Calu3 (cell line): ENCODE results near the gene SRD5A1. TPM values are rescaled to one million over a fixed set of nuclear protein-coding genes. Genes with fewer than 3 reads are reported as not detected.
A peak's percentile ranks its signal among the peaks of the same experiment; 100 is the strongest.

Experiments used
- BruUV-seq: library from RNA; stranded (reverse); fragments of 400-500 nt; replicated peaks from 2 replicates; lab custom pipeline; 2021; lab: Mats Ljungman, UMichigan
- CTCF ChIA-PET: fragments of 300-600 bp; sonication (Branson Sonifier 250); formaldehyde crosslinking; loops from one replicate; lab custom pipeline; 2022; ENCODE audit warnings: antibody characterized with exemption; lab: Charles Lee
- DNase-seq: peaks from one replicate; pipeline ENCODE4 v3.0.0; 2022
- H3K27ac Mint-ChIP-seq: one replicate; pipeline ENCODE4 v1.8.0; 2022; ENCODE audit warnings: mixed read lengths; ENCODE audit not compliant: unreplicated experiment
- H3K27me3 Mint-ChIP-seq: one replicate; pipeline ENCODE4 v1.8.0; 2022; ENCODE audit warnings: mixed read lengths; ENCODE audit not compliant: unreplicated experiment
- H3K36me3 Mint-ChIP-seq: one replicate; pipeline ENCODE4 v1.8.0; 2022; ENCODE audit warnings: mild to moderate bottlenecking, moderate library complexity, mixed read lengths; ENCODE audit not compliant: insufficient read depth, unreplicated experiment
- H3K4me1 Mint-ChIP-seq: one replicate; pipeline ENCODE4 v1.8.0; 2022; ENCODE audit warnings: mild to moderate bottlenecking, low read depth, mixed read lengths; ENCODE audit not compliant: unreplicated experiment
- H3K4me3 Mint-ChIP-seq: one replicate; pipeline ENCODE4 v1.8.0; 2022; ENCODE audit warnings: mild to moderate bottlenecking, low read depth, moderate library complexity, mixed read lengths; ENCODE audit not compliant: unreplicated experiment
- H3K9me3 Mint-ChIP-seq: one replicate; pipeline ENCODE4 v1.8.0; 2022; ENCODE audit warnings: low read depth, mixed read lengths; ENCODE audit not compliant: unreplicated experiment
- intact Hi-C: fragments of 100-400 bp; cut with micrococcal nuclease; formaldehyde crosslinking; loops from one replicate; pipeline ENCODE4 v1.10.0; 2022; ENCODE audit not compliant: unreplicated experiment
- total RNA-seq: library from RNA; stranded (reverse); gene quantifications from 2 replicates; pipeline ENCODE4 v1.2.3, GENCODE V29; 2022
- TF ChIP-seq, protein P1 (sequence below): fragments of 200-600 bp; IDR thresholded peaks from one replicate; pipeline ENCODE4 v1.8.0; 2022; ENCODE audit warnings: antibody characterized with exemption; ENCODE audit not compliant: unreplicated experiment

SRD5A1 gene
- total RNA-seq, 1 experiment from 2014 or later = 15.6 TPM

DNA sequence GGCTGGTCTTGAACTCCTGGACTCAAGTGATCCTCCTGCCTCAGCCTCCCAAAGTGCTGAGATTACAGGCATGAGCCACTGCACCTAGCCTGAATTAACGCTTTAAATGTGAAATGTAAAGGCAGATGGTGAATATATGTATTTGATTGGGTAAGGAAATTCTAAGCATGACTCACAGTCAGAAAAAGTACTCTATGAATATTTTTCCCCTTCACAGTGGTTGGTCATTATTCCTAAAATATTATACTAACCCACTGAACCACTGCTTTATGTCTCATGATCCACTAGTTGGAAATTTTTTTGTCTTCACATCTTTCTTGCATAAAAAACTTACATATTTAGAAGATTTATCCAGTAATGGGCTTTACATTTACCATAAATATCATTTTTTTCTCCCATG, 65.5 kb downstream of the SRD5A1 start:
- H3K9me3 Mint-ChIP-seq = no peaks in the 10 kb centered on the region
- no TSS peak for BruUV-seq
- H3K27me3 Mint-ChIP-seq = no peaks in the 10 kb centered on the region
- H3K4me3 Mint-ChIP-seq = no peak overlapping the region
- no peaks in the 10 kb centered on the region for H3K36me3 Mint-ChIP-seq
- H3K4me1 Mint-ChIP-seq = peaks cover 19% of the 10 kb centered on the region
- DNase-seq = no peak
- intact Hi-C loops = no loop called here
- H3K27ac Mint-ChIP-seq = no peak overlapping the region
- TF ChIP-seq, protein P1, sequence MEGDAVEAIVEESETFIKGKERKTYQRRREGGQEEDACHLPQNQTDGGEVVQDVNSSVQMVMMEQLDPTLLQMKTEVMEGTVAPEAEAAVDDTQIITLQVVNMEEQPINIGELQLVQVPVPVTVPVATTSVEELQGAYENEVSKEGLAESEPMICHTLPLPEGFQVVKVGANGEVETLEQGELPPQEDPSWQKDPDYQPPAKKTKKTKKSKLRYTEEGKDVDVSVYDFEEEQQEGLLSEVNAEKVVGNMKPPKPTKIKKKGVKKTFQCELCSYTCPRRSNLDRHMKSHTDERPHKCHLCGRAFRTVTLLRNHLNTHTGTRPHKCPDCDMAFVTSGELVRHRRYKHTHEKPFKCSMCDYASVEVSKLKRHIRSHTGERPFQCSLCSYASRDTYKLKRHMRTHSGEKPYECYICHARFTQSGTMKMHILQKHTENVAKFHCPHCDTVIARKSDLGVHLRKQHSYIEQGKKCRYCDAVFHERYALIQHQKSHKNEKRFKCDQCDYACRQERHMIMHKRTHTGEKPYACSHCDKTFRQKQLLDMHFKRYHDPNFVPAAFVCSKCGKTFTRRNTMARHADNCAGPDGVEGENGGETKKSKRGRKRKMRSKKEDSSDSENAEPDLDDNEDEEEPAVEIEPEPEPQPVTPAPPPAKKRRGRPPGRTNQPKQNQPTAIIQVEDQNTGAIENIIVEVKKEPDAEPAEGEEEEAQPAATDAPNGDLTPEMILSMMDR = no peak
- CTCF ChIA-PET = no interaction called here

DNA sequence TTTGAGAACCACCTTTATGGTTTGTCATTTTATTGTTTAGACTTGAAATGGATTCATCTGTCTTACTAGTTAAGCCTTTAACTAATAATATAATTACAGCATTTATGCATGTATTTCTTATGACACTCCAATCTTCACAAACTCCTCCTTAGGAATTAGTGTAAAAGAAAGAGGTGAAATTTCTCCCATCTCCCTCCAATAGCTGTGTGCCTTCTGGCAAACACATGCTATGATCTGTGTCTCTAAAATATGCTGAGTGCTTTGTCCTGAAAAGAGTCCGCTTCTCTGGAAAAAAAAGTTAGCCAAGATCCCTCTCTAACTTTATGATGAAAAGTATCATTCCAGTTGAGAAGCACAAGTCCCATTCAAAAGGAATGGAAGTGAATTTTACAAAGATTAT, 66.1 kb downstream of the SRD5A1 start:
- H3K4me3 Mint-ChIP-seq = no peak overlapping the region
- intact Hi-C loops = no loop called here

DNA sequence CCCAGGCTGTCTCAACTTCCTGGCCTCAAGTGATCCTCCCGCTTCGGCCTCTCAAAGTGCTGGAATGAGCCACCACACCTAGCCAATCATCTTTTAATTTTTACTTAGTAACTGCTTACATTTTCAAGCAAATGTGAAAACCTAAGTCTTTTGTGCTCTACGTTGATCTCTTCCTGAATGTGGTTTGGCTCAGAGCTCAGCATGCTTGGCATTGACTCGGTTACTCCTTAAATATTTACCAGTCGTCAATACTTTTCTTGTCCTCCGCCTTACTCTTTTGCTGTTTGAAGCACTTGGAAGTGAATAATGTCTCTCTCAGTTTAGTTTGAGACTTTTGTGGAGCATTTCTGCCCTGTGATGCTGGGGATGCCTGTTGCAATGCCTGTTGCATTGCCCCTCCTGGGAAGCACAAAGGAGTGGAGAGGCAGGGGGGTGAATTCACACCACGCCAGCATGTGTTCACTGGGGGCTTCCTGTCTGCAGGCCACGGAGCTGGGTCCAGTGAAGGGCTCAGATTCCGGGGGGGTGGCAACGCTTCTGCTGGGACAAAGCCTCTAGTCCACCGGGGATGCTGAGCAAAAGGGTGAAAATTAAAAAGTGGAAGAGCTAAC, 66.9 kb downstream of the SRD5A1 start:
- BruUV-seq = no TSS peak
- intact Hi-C loops = no loop called here
- DNase-seq = no peak
- Mint-ChIP-seq H3K36me3 (no peaks in the 10 kb centered on the region), H3K9me3 (no peaks in the 10 kb centered on the region), H3K4me3 (peak overlapping the region; percentile 27), H3K4me1 (peaks cover 19% of the 10 kb centered on the region), H3K27ac (peak overlapping the region; percentile 9), H3K27me3 (no peaks in the 10 kb centered on the region)
- TF ChIP-seq, protein P1 = no peak
- CTCF ChIA-PET = interaction anchor here (0.6 to 0.7 kb wide), 2 partner anchors 68 to 73 kb away, joined by 3 read pairs; partner anchors contain the start of gene NSUN2

More for the DNA sequence above, 66.1 kb downstream of the SRD5A1 start:
- Mint-ChIP-seq H3K27ac (no peak overlapping the region), H3K4me1 (peaks cover 19% of the 10 kb centered on the region), H3K27me3 (no peaks in the 10 kb centered on the region), H3K36me3 (no peaks in the 10 kb centered on the region), H3K9me3 (no peaks in the 10 kb centered on the region)
- CTCF ChIA-PET = no interaction called here
- BruUV-seq = no TSS peak
- DNase-seq = no peak
- TF ChIP-seq, protein P1 = no peak

DNA sequence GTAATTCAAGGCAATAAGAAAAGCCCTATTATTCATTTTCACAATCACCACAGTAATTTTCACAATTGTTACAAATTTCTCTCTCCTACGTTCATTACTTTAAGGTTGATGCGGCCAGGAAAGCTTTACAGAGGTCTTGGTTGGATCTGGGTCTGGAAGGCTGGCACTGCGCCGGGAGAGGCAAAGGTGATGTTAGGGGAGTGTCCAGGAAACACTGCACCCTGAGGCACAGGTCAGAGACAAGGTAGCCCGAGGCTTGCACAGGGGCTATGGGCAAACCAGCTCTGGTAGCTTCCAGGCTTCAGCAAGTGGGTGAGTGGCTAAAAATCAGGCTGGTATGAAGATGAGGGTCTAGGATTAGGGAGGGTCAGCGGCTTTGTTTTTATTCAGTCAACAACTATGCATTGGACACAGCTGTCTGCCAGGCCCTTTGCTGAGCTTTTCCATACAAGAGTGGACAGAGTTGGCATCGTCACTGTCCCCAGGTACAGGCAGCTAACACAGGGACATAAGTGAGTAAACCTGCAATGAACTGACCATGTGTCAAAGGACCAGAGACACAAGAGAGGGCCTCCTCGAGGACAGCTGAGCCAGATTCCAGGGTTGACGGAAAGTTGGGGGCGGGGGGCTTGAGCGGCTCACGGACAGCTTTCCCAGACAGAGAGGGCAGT, 67.6 kb downstream of the SRD5A1 start:
- intact Hi-C loops = no loop called here
- TF ChIP-seq, protein P1 = no peak
- Mint-ChIP-seq H3K36me3 (no peaks in the 10 kb centered on the region), H3K27me3 (no peaks in the 10 kb centered on the region), H3K4me3 (peak overlapping the region; percentile 27), H3K27ac (peak overlapping the region; percentile 9), H3K9me3 (no peaks in the 10 kb centered on the region), H3K4me1 (peaks cover 19% of the 10 kb centered on the region)
- CTCF ChIA-PET = interaction anchor here (0.6 kb wide), 1 partner anchor 73 kb away, joined by 3 read pairs; no protein-coding TSS in a partner anchor
- no peak for DNase-seq
- no TSS peak for BruUV-seq
